ENCODE measurements around the gene FERMT1.

Gene FERMT1

GRCh38 chr20:6030453-6031080 is 92.3 kb downstream of the FERMT1 start:
- no peaks in the 10 kb centered on the region for H3K9me2 ChIP-seq (replicated peaks; ENCODE audit: low read depth, low read length)
- 0 out of 2 replicates have a peak, but pooled peaks cover 4% of the 10 kb centered on the region for H3F3A ChIP-seq (ENCODE audit: low read depth)
- no peak overlapping the region for H3K9ac ChIP-seq (ENCODE audit: low read depth, low read length, poor library complexity, severe bottlenecking)
- TF ChIP-seq CTCF (conservative IDR thresholded peaks at IDR 0.05; ENCODE audit: low read length) (no peak), EZH2phosphoT487 (IDR thresholded peaks at IDR 0.05; ENCODE audit: borderline replicate concordance) (no peak)
- peaks cover 33% of the 10 kb centered on the region; the same call in 1 of the 2 replicates for H3K36me3 ChIP-seq (ENCODE audit: insufficient read depth, low read length)
- H3K27me3 ChIP-seq (ENCODE audit: insufficient read depth, low read length, poor library complexity, severe bottlenecking) = no peaks in the 10 kb centered on the region
- no peaks in the 10 kb centered on the region; the same call in 1 of the 2 replicates for H3K79me2 ChIP-seq (ENCODE audit: insufficient read depth, low read length)
- H3K9me3 ChIP-seq (ENCODE audit: insufficient read depth, low read depth, low read length) = peaks cover 2% of the 10 kb centered on the region; the same call in 1 of the 2 replicates
- no peak overlapping the region for H3K4me2 ChIP-seq (ENCODE audit: low read depth, low read length, poor library complexity, severe bottlenecking)
- H3K4me1 ChIP-seq (ENCODE audit: insufficient read depth, low read length, poor library complexity, severe bottlenecking) = peaks cover 29% of the 10 kb centered on the region
- H3K4me3 ChIP-seq (ENCODE audit: low read length, poor library complexity, severe bottlenecking) = no peak overlapping the region
- H2AFZ ChIP-seq (ENCODE audit: low read length) = no peak overlapping the region
- H4K20me1 ChIP-seq (ENCODE audit: insufficient read depth, low read length, poor library complexity, severe bottlenecking) = no peaks in the 10 kb centered on the region

DNA sequence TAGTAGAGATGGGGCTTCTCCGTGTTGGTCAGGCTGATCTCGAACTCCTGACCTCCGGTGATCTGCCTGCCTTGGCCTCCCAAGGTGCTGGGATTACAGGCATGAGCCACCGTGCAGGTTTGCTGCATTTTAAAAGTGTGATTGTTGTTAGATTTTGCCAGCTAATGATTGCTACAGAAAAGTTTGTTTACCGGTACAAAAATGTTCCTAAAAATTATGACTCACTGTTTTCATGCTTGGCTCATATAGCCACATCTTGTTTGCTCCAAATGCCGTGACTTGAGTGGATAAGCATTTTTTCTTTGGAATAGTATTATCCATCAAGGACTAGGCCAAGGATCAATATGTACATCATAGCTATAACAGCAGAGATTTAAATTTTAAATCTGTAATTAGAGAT is 93.3 kb downstream of the FERMT1 start:
- H3K36me3 ChIP-seq (ENCODE audit: insufficient read depth, low read length) = peaks cover 37% of the 10 kb centered on the region

DNA sequence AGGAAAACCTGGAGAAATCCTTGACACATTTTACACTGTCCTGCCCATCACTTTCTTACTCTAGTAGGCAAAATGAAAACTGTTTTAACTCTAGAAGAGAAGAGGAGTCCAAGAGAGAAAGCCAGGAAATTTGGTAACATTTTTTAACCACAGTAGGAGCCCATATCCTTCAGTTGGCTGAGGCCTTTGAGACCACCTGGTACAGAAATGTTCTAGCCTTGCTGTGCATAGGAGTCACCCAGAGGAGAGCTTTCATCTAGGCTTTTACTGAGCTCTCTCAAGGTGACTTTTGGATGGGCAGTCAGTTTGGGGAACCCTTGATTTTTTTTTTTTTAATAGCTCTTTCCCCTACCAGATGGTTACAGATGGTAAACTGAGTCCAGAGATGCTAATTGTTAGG is 94.0 kb downstream of the FERMT1 start:
- Histone ChIP-seq H3K4me2 (ENCODE audit: low read depth, low read length, poor library complexity, severe bottlenecking) (peak overlapping the region; percentile 57), H2AFZ (ENCODE audit: low read length) (no peak overlapping the region), H4K20me1 (ENCODE audit: insufficient read depth, low read length, poor library complexity, severe bottlenecking) (no peaks in the 10 kb centered on the region), H3K36me3 (ENCODE audit: insufficient read depth, low read length) (peaks cover 37% of the 10 kb centered on the region), H3K79me2 (ENCODE audit: insufficient read depth, low read length) (no peaks in the 10 kb centered on the region; the same call in 1 of the 2 replicates), H3K9ac (ENCODE audit: low read depth, low read length, poor library complexity, severe bottlenecking) (no peak overlapping the region), H3K4me1 (ENCODE audit: insufficient read depth, low read length, poor library complexity, severe bottlenecking) (peaks cover 21% of the 10 kb centered on the region), H3K27me3 (ENCODE audit: insufficient read depth, low read length, poor library complexity, severe bottlenecking) (no peaks in the 10 kb centered on the region), H3K9me3 (ENCODE audit: insufficient read depth, low read depth, low read length) (peaks cover 14% of the 10 kb centered on the region; the same call in 1 of the 2 replicates), H3K9me2 (replicated peaks; ENCODE audit: low read depth, low read length) (no peaks in the 10 kb centered on the region), H3F3A (ENCODE audit: low read depth) (0 out of 2 replicates have a peak, but pooled peaks cover 4% of the 10 kb centered on the region), H3K4me3 (ENCODE audit: low read length, poor library complexity, severe bottlenecking) (peak overlapping the region; percentile 30)
- TF ChIP-seq EZH2phosphoT487 (IDR thresholded peaks at IDR 0.05; ENCODE audit: borderline replicate concordance) = no peak
- no peak for TF ChIP-seq CTCF (conservative IDR thresholded peaks at IDR 0.05; ENCODE audit: low read length)

More for the DNA sequence above, 93.3 kb downstream of the FERMT1 start:
- Histone ChIP-seq H3K9me3 (ENCODE audit: insufficient read depth, low read depth, low read length) (peaks cover 12% of the 10 kb centered on the region; the same call in 1 of the 2 replicates), H3F3A (ENCODE audit: low read depth) (0 out of 2 replicates have a peak, but pooled peaks cover 4% of the 10 kb centered on the region), H3K4me2 (ENCODE audit: low read depth, low read length, poor library complexity, severe bottlenecking) (no peak overlapping the region), H3K9ac (ENCODE audit: low read depth, low read length, poor library complexity, severe bottlenecking) (no peak overlapping the region), H3K4me1 (ENCODE audit: insufficient read depth, low read length, poor library complexity, severe bottlenecking) (peaks cover 28% of the 10 kb centered on the region), H4K20me1 (ENCODE audit: insufficient read depth, low read length, poor library complexity, severe bottlenecking) (no peaks in the 10 kb centered on the region), H3K27me3 (ENCODE audit: insufficient read depth, low read length, poor library complexity, severe bottlenecking) (no peaks in the 10 kb centered on the region), H2AFZ (ENCODE audit: low read length) (no peak overlapping the region), H3K4me3 (ENCODE audit: low read length, poor library complexity, severe bottlenecking) (no peak overlapping the region), H3K79me2 (ENCODE audit: insufficient read depth, low read length) (no peaks in the 10 kb centered on the region; the same call in 1 of the 2 replicates), H3K9me2 (replicated peaks; ENCODE audit: low read depth, low read length) (no peaks in the 10 kb centered on the region)
- TF ChIP-seq EZH2phosphoT487 (IDR thresholded peaks at IDR 0.05; ENCODE audit: borderline replicate concordance) = no peak
- no peak for TF ChIP-seq CTCF (conservative IDR thresholded peaks at IDR 0.05; ENCODE audit: low read length)

All from Loucy (cell line).